Kidney (tissue), 14 donors: ENCODE measurements around the gene PRKAA2. TPM values are rescaled to one million over a fixed set of nuclear protein-coding genes. Genes with fewer than 3 reads are reported as not detected.

Source experiments
- DNase-seq, 5 donors: peaks; one replicate each; pipeline ENCODE4 v3.0.0-alpha.2; 2013 to 2020
- FAIRE-seq: peaks from 2 replicates; lab custom pipeline; 2012; peaks lifted over from hg19 to GRCh38; lab: Jason Lieb, UNC
- H3K27ac ChIP-seq, 2 donors: one replicate each; pipeline ENCODE4 v1.7.0; 2013; ENCODE audit warnings: low read depth in 2 of 2, low read length in 2 of 2, inconsistent platforms in 1 of 2
- H3K27me3 ChIP-seq: one replicate; pipeline ENCODE4 v1.7.1; 2013; ENCODE audit warnings: low read length, inconsistent platforms; ENCODE audit not compliant: control insufficient read depth, insufficient read depth
- H3K36me3 ChIP-seq, 3 donors: one replicate each; pipeline versions ENCODE4 v1.7.0 to v1.7.1; 2013; ENCODE audit warnings: low read length in 3 of 3, control low read depth in 1 of 3, inconsistent platforms in 1 of 3; ENCODE audit not compliant: insufficient read depth in 3 of 3, control insufficient read depth in 2 of 3
- H3K4me1 ChIP-seq, 3 donors: one replicate each; pipeline versions ENCODE4 v1.7.0 to v1.7.1; 2013; ENCODE audit warnings: low read length in 3 of 3, inconsistent platforms in 1 of 3, low read depth in 1 of 3; ENCODE audit not compliant: control insufficient read depth in 2 of 3, insufficient read depth in 2 of 3
- H3K4me3 ChIP-seq, 3 donors: one replicate each; pipeline versions ENCODE4 v1.7.0 to v1.8.1; 2013; ENCODE audit warnings: low read length in 3 of 3, control low read depth in 1 of 3, inconsistent platforms in 1 of 3
- H3K9ac ChIP-seq, 3 donors: one replicate each; pipeline versions ENCODE4 v1.7.0 to v1.7.1; 2013; ENCODE audit warnings: low read length in 3 of 3, control low read depth in 1 of 3, inconsistent platforms in 1 of 3
- H3K9me3 ChIP-seq, 3 donors: one replicate each; pipeline versions ENCODE4 v1.7.0 to v1.7.1; 2013; ENCODE audit warnings: low read length in 3 of 3, control low read depth in 1 of 3, inconsistent platforms in 1 of 3; ENCODE audit not compliant: control insufficient read depth in 2 of 3, insufficient read depth in 1 of 3
- CTCF ChIP-seq: IDR thresholded peaks from 3 replicates; pipeline ENCODE4 v1.5.1; 2012; ENCODE audit warnings: mild to moderate bottlenecking, moderate library complexity, borderline replicate concordance; ENCODE audit not compliant: insufficient read depth; ENCODE audit errors: extremely low read depth
- intact Hi-C: fragments of 100-400 bp; cut with DNase I; formaldehyde crosslinking; loops from one replicate; pipeline ENCODE4 v1.11.1; 2022
- polyA plus RNA-seq: library from polyadenylated mRNA; stranded (reverse); fragments of 350-450 nt; fragmentation: Illumina TruSeq; extraction: RNeasy Lipid Tissue Mini Kit (QIAGEN cat#74804); gene quantifications from one replicate; pipeline ENCODE4 v1.2.3, GENCODE V29; 2014; ENCODE audit warnings: low read depth, low replicate concordance; ENCODE audit not compliant: insufficient read depth
- total RNA-seq: library from RNA; stranded (reverse); fragmentation: NEBNext Ultra II Directional; extraction: Animal tissue kit (Norgen Biotek cat#: 25700); gene quantifications from one replicate; pipeline ENCODE4 v1.2.1, GENCODE V29; 2021
- donor health status: control.
- donor health status: control.
- donor health status: control.
- donor health status: control.
- donor health status: control.
- donor health status: DM: yes; HTN: yes; CAD: no.
- donor health status: Normal renal cell carcinoma (clear cell type).

The PRKAA2 gene
- total and polyA plus RNA-seq, 2 donors from 2014 or later: 7.0 to 11.6 TPM

GRCh38 chr1:56712150-56712549 is 67.0 kb downstream of the PRKAA2 start:
- no peaks in the 10 kb centered on the region for H3K27me3 ChIP-seq
- FAIRE-seq (no peak), DNase-seq (no peak)
- TF ChIP-seq CTCF: no peak
- no peak overlapping the region for H3K9ac ChIP-seq
- intact Hi-C loops: no loop called here
- H3K36me3 ChIP-seq: peaks cover 0 to 2% (median 0%) of the 10 kb centered on the region in 3 donors
- no peaks in the 10 kb centered on the region for H3K9me3 ChIP-seq
- peaks cover 0 to 5% (median 0%) of the 10 kb centered on the region in 3 donors for H3K4me1 ChIP-seq
- H3K27ac ChIP-seq: no peak overlapping the region
- H3K4me3 ChIP-seq: no peak overlapping the region

GRCh38 chr1:56713112-56713511 is 68.0 kb downstream of the PRKAA2 start:
- no peak for FAIRE-seq
- H3K36me3 ChIP-seq: no peaks in the 10 kb centered on the region
- no peak overlapping the region for H3K9ac ChIP-seq
- H3K4me3 ChIP-seq: no peak overlapping the region
- intact Hi-C loops: no loop called here
- peaks cover 0 to 5% (median 0%) of the 10 kb centered on the region in 3 donors for H3K4me1 ChIP-seq
- H3K9me3 ChIP-seq: no peaks in the 10 kb centered on the region
- no peaks in the 10 kb centered on the region for H3K27me3 ChIP-seq
- DNase-seq: peak in 2 of 5 donors; percentile 27 to 35
- no peak for TF ChIP-seq CTCF
- no peak overlapping the region for H3K27ac ChIP-seq

GRCh38 chr1:56715156-56715555 is 70.0 kb downstream of the PRKAA2 start:
- FAIRE-seq (no peak), DNase-seq (no peak)
- no peaks in the 10 kb centered on the region for H3K27me3 ChIP-seq
- H3K4me3 ChIP-seq: no peak overlapping the region
- H3K9me3 ChIP-seq: no peaks in the 10 kb centered on the region
- intact Hi-C loops: no loop called here
- H3K4me1 ChIP-seq: peaks cover 0 to 5% (median 0%) of the 10 kb centered on the region in 3 donors
- no peak for TF ChIP-seq CTCF
- no peak overlapping the region for H3K27ac ChIP-seq
- no peaks in the 10 kb centered on the region for H3K36me3 ChIP-seq
- H3K9ac ChIP-seq: no peak overlapping the region

- H3K4me3 ChIP-seq: no peak overlapping the region
- H3K9me3 ChIP-seq: no peaks in the 10 kb centered on the region
- intact Hi-C loops: no loop called here
- no peak for TF ChIP-seq CTCF
- H3K9ac ChIP-seq: no peak overlapping the region
- H3K27ac ChIP-seq: no peak overlapping the region
- FAIRE-seq: no peak
- H3K27me3 ChIP-seq: no peaks in the 10 kb centered on the region
- H3K4me1 ChIP-seq: no peaks in the 10 kb centered on the region
- no peaks in the 10 kb centered on the region for H3K36me3 ChIP-seq
- DNase-seq: peak in 1 of 5 donors; percentile 12
Observed at GRCh38 chr1:56719171-56719570, 74.1 kb downstream of the PRKAA2 start.
